Measurements from ENCODE around the gene ZG16B. TPM values are rescaled to one million over a fixed set of nuclear protein-coding genes. Genes with fewer than 3 reads are reported as not detected.

ZG16B gene
- total RNA-seq, 1 experiment from 2014 or later: not detected

GRCh38 chr16:2824626-2825025, 5.5 kb upstream of the ZG16B start:
- WGBS (ENCODE audit: extremely low coverage, insufficient read length, low lambda C conversion rate): no CpG with 5 or more reads among the region's 10 CpGs
- no peak for TF ChIP-seq CTCF (conservative IDR thresholded peaks at IDR 0.05)

More at GRCh38 chr16:2824626-2825025, 5.5 kb upstream of the ZG16B start:
- no peak overlapping the region for H3T11ph ChIP-seq (ENCODE audit: low read length)
- H3K23ac ChIP-seq (ENCODE audit: insufficient read length, low read depth, low read length): no peak overlapping the region
- no peak overlapping the region for H2BK15ac ChIP-seq (ENCODE audit: low read depth, low read length)
- H3K4me1 Mint-ChIP-seq: no peaks in the 10 kb centered on the region
- H3K79me1 ChIP-seq (ENCODE audit: insufficient read depth, low read depth, low read length, poor library complexity, severe bottlenecking): no peaks in the 10 kb centered on the region
- H3K27ac ChIP-seq (ENCODE audit: insufficient read length, low read depth, low read length): no peak overlapping the region
- no peaks in the 10 kb centered on the region for H3K4me1 ChIP-seq (ENCODE audit: insufficient read depth, low read length)
- H2BK20ac ChIP-seq (ENCODE audit: low read depth, low read length, poor library complexity, severe bottlenecking): no peak overlapping the region
- H3K4me2 ChIP-seq (ENCODE audit: insufficient read depth, insufficient read length, low read length): no peak overlapping the region
- no peaks in the 10 kb centered on the region for H3K9me3 ChIP-seq (ENCODE audit: control insufficient read depth, low read depth, low read length)
- H4K20me1 ChIP-seq (ENCODE audit: control insufficient read depth, insufficient read depth, insufficient read length): no peaks in the 10 kb centered on the region
- no peak overlapping the region for H4K91ac ChIP-seq (ENCODE audit: insufficient read length, low read depth, low read length)
- no peak overlapping the region for H3K18ac ChIP-seq (ENCODE audit: insufficient read length, low read depth, low read length)
- no peak overlapping the region for H2BK5ac ChIP-seq (ENCODE audit: insufficient read length, low read length)
- H4K5ac ChIP-seq (ENCODE audit: insufficient read length, low read depth, low read length): no peak overlapping the region
- no peak overlapping the region for H3K9ac ChIP-seq (ENCODE audit: extremely low read depth, insufficient read length, low read length)
- H3K27me3 ChIP-seq (ENCODE audit: insufficient read depth, low read length): no peaks in the 10 kb centered on the region
- no peak overlapping the region for H3K14ac ChIP-seq (ENCODE audit: insufficient read depth, low read length)
- no peak overlapping the region for H2BK120ac ChIP-seq (ENCODE audit: low read depth, low read length, poor library complexity, severe bottlenecking)
- H3K4me3 Mint-ChIP-seq: no peak overlapping the region; a peak in 1 of 5 replicates
- H2AK5ac ChIP-seq (ENCODE audit: insufficient read length, low read length): no peak overlapping the region
- no peak overlapping the region for H3K27ac Mint-ChIP-seq
- H2AFZ ChIP-seq (ENCODE audit: low read length): no peak overlapping the region
- H3K79me2 ChIP-seq (ENCODE audit: insufficient read depth, low read length): no peaks in the 10 kb centered on the region
- no peak overlapping the region for H4K8ac ChIP-seq (replicated peaks; ENCODE audit: insufficient read length, low read depth, low read length)
- H2BK12ac ChIP-seq (ENCODE audit: insufficient read length, low read depth, low read length): no peak overlapping the region
- H3K27me3 Mint-ChIP-seq (ENCODE audit: low read depth): no peaks in the 10 kb centered on the region
- no peaks in the 10 kb centered on the region; a peak in 1 of 7 replicates for H3K36me3 Mint-ChIP-seq (ENCODE audit: insufficient read depth in 1 of 3, low read depth in 3 of 3)
- no peak overlapping the region for H3K56ac ChIP-seq (ENCODE audit: insufficient read length, low read depth, low read length)
- no peaks in the 10 kb centered on the region for H3K9me3 Mint-ChIP-seq
- no peaks in the 10 kb centered on the region for H3K23me2 ChIP-seq (ENCODE audit: insufficient read length, low read depth, low read length, poor library complexity, severe bottlenecking)
- DNase-seq: no peak
- H3K4ac ChIP-seq (ENCODE audit: low read depth, low read length): no peak overlapping the region

All from H9 (cell line).